HG03378 (cell line): ENCODE measurements around the gene KDM1B.
"Not testable (repeated sequence)": the region's sequence is repeated elsewhere in the genome, so short reads cannot be mapped to it uniquely, and the experiment has no call there.

Experiments used
- ATAC-seq: cut with Tn5 transposase; IDR thresholded peaks from one replicate; pipeline ENCODE4 v1.9.1; 2021; ENCODE audit warnings: mild to moderate bottlenecking, moderate library complexity; ENCODE audit not compliant: unreplicated experiment

The KDM1B gene

GRCh38 chr6:18148304-18149025 lies 6.8 kb upstream of the KDM1B start:
- no peak for ATAC-seq

- ATAC-seq, result not testable (repeated sequence)
These were observed 3.8 kb upstream of the KDM1B start for GRCh38 chr6:18151391-18151790.

- ATAC-seq, result no peak
These were observed 3.4 kb upstream of the KDM1B start for GRCh38 chr6:18151801-18152200.

- ATAC-seq, result no peak
These were observed 1.9 kb upstream of the KDM1B start for GRCh38 chr6:18153311-18153703.

- peak; percentile 29 for ATAC-seq
These were observed 594 bp upstream of the KDM1B start, which contains the start of gene TPMT for GRCh38 chr6:18154507-18155149. TPMT (minus strand) TSS chr6:18155077; CDS start chr6:18149127, 5,950 bp downstream.

GRCh38 chr6:18155864-18156421 lies 721 bp downstream of the KDM1B start:
- ATAC-seq, result peak; percentile 50

- no peak for ATAC-seq
These were observed 5.7 kb downstream of the KDM1B start for GRCh38 chr6:18160911-18161310.

GRCh38 chr6:18161431-18161830 lies 6.2 kb downstream of the KDM1B start:
- ATAC-seq, result no peak

GRCh38 chr6:18162401-18162800 lies 7.2 kb downstream of the KDM1B start:
- no peak for ATAC-seq

GRCh38 chr6:18165751-18166150 lies 10.5 kb downstream of the KDM1B start:
- no peak for ATAC-seq

- ATAC-seq, result no peak
These were observed 11.3 kb downstream of the KDM1B start for GRCh38 chr6:18166312-18167036.

- ATAC-seq, result no peak
These were observed 13.0 kb downstream of the KDM1B start for GRCh38 chr6:18168264-18168663.

- no peak for ATAC-seq
These were observed 16.6 kb downstream of the KDM1B start for GRCh38 chr6:18171871-18172270.

GRCh38 chr6:18176198-18176597 lies 21.0 kb downstream of the KDM1B start:
- not testable (repeated sequence) for ATAC-seq

- no peak for ATAC-seq
These were observed 22.2 kb downstream of the KDM1B start for GRCh38 chr6:18177286-18177965.

- no peak for ATAC-seq
These were observed 23.9 kb downstream of the KDM1B start for GRCh38 chr6:18178960-18179615.

- ATAC-seq, result no peak
These were observed 24.6 kb downstream of the KDM1B start for GRCh38 chr6:18179770-18180356.

GRCh38 chr6:18182568-18182967 lies 27.3 kb downstream of the KDM1B start:
- ATAC-seq, result no peak

GRCh38 chr6:18183766-18184165 lies 28.5 kb downstream of the KDM1B start:
- no peak for ATAC-seq

- ATAC-seq, result no peak
These were observed 30.4 kb downstream of the KDM1B start for GRCh38 chr6:18185624-18186023.
